ENCODE data around the gene PSEN1.
A peak's percentile ranks its signal among the peaks of the same experiment; 100 is the strongest.

Gene PSEN1

DNA sequence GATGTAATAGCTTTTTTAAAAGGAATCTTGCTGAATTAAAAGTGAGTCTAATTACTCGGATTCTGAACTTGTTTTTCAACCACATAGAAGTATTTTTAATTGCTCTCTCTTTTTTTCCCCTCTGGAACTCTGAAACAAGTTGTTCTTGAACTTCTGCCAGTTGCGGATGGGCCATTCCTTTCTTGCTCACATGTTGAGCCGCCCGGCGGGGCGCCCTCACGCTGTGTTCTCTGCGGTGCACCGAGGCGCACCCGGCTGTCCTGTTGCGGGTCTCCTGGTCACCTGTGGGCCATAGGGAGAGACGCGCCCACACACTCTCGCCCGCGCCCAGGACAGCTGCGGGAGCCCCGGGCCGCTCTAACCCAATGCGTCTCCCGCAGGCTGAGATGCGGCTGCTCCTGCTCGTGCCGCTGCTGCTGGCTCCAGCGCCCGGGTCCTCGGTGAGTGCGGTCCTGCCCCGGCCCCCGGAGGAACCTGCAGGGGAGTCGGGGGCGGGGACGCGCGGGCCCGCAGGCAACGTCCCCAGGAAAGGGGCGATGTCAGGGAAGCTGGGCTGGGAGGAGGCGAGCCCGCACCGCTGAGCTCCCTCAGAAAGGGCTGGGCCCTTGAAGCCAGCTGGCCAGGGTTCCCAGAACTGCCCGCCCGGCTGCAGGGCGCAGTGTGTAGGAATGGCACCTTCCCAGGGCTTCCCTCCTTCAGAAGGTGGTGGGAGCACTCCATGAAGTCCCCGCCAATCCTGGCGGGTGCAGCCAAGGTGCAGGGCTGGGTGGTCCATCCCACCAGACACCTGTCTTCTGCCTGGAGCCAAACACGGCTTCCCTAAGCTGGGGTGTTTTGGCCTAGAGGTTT lies 103.3 kb downstream of the PSEN1 start:
- peak; percentile 60 for DNase-seq (ENCODE audit: low read depth, low spot score)

DNA sequence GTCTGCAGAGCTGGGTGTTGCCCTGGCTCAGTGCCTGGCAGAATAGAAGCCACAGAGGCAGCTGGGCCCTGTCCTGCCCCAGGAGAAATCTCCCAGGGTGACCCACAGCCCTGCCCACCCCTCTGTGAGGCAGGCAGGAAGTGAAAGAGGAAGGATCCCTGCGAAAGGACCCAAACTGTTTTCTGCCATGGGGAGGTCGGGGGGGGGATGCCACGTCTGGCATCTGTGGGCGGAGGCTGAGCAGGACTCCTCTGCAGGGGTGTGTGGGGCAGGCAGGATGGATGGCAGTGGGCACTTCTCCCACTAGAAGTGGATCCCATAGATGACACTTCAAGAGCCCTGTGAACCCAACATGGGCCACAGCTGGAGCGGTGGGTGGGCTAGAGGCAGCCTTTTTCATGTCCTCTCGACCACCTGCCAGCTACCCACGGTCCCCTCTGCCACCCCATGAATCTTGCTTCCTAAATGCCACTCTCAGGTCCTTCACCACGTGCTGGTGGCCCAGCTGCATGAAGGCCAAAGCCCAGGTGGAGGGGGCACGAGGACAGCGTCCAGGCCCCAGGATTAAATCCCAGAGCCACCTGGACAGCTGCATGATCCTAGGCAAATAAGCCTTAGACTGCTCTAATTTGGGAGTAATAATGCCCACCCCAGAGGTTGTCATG lies 104.6 kb downstream of the PSEN1 start:
- DNase-seq (ENCODE audit: low read depth, low spot score) = no peak

DNA sequence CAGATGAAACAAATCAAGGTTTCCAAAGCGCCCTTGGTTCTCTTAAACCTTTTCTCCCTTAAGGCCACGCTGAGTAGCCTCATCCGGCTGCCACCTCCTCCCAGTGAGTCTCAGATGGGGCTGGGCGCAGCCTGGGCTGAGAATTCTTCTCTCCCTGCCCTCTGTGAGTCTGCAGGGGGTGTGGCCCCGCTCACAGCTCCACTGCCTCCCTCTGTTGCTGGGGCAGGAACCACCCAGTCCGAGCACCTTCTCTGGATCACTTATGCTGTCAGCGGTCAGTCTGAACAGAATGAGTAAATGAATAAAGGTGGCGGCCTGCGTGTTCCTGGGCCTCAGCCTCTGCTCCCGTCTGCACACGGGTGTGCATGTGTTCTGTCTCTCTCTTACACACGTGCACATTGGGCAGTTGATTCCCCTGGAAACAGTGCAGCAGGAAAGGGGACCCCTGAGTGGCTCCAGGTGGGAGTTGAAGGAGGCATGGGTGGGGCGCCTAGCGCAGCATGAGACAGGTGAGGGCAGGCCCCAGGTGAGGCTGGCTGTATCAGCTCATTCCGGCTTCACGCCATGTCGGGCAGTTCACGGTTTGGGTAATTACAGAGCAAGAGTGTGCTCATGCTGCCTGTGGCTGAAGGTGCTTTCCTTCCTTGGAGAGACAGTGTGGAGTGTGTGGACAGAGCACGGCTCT lies 105.3 kb downstream of the PSEN1 start:
- DNase-seq (ENCODE audit: low read depth, low spot score) = peak; percentile 56

DNA sequence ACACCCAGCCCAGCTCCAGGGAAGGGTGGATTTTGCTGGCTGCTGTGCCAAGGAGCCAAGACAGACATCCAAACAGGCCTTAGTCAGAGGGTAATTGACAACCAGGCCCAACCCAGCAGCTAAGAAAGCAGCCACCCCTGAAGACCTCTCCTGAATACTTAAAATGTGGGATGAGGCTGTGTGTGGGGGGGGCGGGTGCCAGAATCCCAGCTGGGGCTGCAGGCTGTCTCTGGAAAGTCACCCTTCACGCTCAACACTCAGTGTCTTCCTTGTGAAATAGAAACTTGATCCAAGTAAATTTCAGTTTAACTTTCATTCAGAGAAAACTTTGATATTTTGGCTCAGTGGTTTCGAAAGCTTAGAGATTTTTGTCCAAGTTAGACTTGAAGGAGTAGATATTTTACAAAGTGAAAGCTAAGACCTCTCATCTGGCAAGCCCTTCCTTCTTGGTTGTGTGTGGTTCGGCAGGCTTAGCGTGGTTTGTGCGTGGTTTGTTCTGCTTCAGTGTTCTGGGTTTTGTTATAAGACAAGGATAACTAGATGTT lies 106.1 kb downstream of the PSEN1 start:
- DNase-seq (ENCODE audit: low read depth, low spot score) = no peak

DNA sequence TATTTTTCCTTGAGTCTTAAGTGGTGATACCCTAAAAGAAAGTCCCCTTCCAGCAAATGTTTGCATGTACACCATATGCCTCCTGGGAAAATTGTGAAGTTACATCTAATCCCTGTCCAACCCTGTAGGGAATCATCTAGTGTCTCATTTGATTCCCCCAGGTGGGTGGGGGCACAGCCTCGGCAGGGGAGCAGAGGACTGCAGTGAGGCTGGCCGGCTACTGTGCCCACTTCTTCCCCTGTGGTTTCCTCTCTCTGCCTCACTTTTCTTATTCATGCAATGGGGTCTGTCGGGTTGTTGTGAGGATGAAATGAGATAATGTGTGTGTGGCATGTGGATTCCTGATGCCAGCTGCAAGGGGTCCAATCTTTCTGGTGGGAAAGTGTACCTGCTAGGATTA lies 107.0 kb downstream of the PSEN1 start:
- DNase-seq (ENCODE audit: low read depth, low spot score) = no peak

DNA sequence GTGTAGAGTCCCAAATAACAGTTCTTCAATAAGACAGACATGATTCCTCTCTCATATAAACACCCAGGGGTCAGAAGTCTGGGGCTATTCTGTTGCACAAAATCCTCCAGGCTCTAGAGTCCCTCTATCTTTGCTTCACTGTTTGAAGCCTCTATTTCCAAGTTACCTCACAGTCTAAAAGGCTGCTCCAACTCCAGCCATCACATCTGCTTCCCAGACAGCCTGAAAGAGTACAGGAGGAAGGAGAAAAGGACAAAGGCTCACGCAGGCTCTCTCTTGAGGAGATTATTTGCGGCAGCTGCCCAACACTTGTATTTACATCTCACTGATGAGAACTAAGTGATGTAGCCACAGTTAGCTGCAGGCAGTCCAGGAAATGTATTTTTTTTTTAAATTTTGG lies 107.4 kb downstream of the PSEN1 start:
- DNase-seq (ENCODE audit: low read depth, low spot score) = no peak

DNA sequence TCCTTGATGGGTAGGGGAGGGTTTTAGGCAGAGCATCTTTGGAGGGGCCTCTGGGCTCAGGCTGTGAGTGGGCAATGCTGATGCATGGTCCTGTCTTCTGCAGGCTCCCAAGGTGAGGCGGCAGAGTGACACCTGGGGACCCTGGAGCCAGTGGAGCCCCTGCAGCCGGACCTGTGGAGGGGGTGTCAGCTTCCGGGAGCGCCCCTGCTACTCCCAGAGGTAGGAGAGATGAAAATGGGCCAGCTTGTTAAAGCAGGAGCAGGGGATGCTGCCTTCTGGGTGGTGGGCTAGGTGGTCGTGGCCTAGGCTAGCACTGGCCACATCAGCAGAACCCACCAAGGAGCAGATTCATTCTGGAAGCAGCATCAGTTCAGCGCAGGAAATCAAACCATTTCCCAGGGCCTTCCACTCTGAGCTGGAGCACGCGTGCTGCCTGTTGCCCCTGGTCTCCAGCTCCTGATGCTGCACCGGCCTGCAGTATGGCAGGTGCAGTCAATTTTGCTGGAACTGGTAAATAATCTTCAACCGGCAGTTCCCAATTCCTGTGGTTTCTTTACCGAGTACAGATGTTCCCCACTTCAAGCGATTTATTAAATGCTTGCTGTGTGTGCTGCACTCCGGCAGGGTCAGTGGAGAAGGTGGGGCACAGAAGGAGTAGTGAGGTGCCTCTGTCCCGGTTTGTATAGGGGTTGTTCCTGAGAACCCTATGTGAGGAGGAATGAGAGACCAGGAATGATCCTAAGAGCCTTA lies 108.4 kb downstream of the PSEN1 start:
- DNase-seq (ENCODE audit: low read depth, low spot score) = no peak

DNA sequence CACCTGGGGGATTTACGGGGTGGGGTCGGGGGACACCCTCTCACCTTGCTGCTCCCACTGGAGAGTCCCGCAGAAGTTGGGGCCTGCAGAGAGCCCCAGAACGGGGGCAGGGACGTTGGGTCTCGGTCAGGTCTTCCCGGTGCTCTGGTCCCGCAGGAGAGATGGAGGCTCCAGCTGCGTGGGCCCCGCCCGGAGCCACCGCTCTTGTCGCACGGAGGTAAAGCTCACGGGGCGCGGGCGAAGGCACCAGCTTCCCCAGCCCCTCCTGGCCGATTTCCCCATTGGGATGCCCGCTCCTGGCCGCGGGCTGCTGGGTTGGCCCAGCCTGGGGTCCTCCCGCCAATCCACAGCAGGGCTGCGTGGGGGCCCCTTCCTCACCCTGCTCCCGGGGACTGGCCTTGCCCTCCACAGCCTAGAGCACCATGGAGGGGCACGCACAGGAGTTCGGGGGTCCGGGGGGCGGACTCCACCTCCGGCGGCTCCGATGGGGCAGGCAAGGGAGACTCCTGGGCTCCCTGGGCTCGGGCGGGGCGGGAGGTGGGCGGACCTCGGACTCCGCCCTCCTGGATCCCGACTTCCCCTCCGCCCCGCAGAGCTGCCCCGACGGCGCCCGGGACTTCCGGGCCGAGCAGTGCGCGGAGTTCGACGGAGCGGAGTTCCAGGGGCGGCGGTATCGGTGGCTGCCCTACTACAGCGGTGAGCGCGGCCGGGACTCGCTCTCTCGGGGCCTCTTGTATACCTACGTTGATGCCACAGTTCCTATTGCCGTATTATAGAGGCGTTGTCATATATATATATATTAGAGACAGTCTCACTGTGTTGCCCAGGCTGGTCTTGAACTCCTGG lies 109.4 kb downstream of the PSEN1 start:
- DNase-seq (ENCODE audit: low read depth, low spot score) = peak; percentile 55

DNA sequence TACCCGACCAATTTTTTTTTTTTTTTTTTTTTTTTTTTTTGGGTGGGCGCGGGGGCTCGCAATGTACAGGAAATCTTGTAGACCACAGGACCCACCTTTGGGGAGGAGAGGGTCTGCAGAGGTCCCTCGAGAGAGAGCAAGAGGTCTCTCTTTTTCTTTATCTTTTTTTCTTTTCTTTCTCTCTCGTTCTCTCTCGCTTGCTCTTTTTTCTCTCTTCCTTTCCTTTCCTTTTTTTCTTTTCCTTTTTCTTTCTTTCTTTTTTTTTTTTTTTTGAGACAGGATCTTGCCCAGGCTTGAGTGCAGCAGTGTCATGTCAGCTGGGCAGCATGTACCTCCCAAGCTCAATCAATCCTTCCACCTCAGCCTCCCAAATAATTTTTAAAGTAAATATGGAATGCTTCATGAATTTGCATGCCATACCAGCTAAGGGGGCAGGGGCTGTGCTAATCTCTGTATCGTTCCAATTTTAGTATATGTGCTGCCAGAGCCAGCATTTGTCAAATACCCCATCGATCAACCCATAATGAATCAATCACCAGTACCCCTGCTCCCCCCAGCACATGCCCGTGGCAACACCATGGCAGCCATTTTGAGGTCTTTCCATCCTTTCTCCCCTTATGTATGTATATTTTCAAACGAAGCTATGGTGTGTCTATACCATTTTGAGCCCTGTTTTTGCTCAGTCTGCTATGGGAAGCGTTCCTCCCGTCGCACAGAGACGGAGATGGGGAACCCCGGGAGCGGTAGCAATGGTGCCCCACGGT lies 110.3 kb downstream of the PSEN1 start:
- no peak for DNase-seq (ENCODE audit: low read depth, low spot score)

DNA sequence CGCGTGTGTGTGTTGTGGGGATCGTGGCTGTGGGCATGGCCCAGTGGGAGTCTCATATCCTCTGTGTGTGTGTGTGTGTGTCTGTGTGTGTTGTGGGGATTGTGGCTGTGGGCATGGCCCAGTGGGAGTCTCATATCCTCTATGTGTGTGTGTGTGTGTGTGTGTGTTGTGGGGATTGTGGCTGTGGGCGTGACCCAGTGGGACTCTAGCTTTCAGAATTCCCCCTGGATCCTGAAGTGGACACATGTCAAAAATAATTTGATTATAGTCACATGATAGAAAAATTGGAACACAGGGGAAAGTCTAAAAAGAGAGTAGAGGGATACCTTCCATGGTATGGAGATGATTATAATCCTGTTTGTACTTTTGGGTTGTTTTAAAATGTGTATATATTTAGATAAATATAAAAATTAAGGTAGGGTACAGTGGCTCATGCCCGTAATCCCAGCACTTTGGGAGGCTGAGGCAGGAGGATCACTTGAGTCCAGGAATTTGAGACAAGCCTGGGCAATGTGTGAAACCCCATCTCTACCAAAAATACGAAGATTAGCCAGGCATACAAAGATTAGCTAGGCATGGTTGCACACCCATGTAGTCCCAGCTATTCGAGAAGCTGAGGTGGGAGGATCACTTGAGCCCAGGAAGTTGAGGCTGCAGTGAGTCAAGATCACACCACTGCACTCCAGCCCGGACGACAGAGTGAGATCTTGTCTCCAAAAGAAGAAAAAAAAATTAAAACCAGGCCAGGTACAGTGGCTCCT lies 112.0 kb downstream of the PSEN1 start:
- no peak for DNase-seq (ENCODE audit: low read depth, low spot score)

DNA sequence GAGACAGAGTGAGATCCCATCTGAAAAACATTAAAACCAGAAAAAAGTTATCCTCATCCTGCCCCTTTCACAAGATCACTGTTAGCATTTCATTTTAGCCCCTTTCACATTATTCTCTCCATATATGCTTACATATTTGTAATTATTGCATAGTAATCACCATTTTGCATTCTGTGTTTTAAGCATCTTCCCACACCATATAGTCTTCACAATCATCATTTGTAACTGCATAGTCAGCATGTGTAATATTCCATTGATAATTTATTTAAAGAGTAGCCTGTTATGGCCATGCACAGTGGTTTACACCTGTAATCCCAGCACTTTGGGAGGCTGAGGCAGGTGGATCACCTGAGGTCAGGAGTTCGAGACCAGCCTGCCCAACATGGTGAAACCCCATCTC lies 112.8 kb downstream of the PSEN1 start:
- no peak for DNase-seq (ENCODE audit: low read depth, low spot score)

DNA sequence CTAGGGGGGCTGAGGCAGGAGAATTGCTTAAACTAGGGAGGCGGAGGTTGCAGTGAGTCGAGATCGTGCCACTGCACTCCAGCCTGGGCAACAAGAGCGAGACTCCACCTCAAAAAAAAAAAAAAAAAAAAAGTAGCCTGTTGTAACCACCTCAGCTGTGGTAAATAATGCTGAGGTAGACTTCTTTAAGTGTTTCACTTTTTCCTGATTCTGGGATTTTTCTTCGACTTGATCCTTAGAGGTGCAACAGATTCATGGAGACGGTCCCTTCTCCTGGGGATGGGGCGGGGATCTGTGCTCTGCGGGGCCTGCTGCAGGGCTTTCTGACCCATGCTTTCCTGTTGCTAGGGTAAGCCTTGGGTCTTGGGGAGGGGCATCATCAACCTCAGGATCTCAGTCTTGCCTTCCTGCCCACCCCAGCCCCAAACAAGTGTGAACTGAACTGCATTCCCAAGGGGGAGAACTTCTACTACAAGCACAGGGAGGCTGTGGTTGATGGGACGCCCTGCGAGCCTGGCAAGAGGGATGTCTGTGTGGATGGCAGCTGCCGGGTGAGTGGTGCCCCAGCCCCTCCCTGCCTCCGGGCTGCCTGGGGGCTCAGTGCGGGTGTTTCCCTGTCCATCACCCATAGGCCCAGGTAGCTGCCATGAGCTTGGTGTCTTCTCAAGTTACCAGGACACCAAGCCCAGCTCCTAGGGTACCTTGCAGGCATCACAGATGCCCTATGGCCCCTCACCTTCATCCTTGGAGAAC lies 113.4 kb downstream of the PSEN1 start:
- no peak for DNase-seq (ENCODE audit: low read depth, low spot score)

DNA sequence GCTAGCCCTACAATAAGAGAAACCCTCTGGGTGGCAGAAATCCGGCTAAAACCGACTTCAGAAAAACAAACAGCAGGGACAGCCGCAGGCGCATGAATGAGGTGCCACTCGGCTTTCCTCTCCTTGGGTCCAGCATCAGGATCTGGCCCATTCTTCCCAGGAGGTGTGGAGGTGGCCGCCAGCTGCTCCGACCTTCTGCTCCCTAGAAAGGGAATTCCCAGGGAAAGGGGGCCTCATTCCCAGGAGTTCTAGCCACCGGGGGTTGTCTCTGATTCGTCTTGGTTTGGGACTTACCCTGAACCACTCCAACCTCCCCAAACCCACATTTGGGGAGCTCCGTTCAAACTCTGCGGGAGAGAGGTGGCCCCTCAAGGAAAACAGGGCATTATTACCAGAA lies 114.0 kb downstream of the PSEN1 start:
- no peak for DNase-seq (ENCODE audit: low read depth, low spot score)

DNA sequence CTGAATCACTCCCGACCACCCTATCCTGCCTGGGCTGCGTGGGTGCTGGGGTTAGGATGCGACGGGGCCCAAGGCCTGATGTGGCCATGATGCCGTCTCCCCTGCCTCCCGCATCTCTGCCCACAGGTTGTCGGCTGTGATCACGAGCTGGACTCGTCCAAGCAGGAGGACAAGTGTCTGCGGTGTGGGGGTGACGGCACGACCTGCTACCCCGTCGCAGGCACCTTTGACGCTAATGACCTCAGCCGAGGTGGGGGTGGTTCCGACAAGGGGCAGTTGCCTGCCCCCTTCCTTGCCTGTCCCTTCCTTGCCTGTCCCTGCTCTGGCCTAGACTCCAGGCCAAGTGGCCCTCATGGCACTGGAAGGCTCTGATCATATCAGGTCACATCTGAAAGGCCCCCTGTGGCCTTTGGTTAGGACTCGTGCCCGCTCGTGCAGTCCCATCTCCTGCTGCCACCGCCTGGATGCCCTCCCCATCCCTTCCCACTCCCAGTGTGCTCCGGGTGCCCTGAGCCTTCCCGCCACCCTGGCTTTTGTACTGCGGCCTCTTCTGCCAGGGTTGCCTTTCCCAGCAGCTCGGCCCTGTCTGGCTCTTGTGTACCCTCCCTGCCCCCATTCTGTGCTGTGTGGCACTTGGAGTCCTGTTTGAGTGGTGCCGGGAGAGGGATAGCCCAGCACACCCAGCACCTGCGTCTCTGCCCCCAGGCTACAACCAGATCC lies 114.6 kb downstream of the PSEN1 start:
- DNase-seq (ENCODE audit: low read depth, low spot score) = no peak

DNA sequence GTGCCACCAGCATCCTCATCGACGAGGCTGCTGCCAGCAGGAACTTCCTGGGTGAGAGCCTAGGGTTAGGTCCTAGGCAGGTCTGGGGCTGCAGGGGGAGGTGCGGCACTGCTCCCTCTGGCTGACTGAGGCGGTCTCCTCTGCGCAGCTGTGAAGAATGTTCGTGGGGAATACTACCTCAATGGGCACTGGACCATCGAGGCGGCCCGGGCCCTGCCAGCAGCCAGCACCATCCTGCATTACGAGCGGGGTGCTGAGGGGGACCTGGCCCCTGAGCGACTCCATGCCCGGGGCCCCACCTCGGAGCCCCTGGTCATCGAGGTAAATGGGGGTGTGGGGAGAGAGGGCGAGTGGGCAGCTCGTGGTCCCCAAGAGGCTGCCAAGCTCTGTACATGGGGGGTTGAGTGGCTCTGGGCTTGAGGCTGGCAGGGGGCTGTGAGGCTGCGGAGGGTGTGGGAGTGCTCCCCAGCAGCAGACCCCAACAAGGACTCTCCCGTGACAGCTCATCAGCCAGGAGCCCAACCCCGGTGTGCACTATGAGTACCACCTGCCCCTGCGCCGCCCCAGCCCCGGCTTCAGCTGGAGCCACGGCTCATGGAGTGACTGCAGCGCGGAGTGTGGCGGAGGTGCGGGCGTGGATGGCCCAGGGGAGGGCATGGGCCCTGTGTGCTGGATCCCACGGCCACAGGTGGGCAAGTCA lies 115.4 kb downstream of the PSEN1 start:
- no peak for DNase-seq (ENCODE audit: low read depth, low spot score)

DNA sequence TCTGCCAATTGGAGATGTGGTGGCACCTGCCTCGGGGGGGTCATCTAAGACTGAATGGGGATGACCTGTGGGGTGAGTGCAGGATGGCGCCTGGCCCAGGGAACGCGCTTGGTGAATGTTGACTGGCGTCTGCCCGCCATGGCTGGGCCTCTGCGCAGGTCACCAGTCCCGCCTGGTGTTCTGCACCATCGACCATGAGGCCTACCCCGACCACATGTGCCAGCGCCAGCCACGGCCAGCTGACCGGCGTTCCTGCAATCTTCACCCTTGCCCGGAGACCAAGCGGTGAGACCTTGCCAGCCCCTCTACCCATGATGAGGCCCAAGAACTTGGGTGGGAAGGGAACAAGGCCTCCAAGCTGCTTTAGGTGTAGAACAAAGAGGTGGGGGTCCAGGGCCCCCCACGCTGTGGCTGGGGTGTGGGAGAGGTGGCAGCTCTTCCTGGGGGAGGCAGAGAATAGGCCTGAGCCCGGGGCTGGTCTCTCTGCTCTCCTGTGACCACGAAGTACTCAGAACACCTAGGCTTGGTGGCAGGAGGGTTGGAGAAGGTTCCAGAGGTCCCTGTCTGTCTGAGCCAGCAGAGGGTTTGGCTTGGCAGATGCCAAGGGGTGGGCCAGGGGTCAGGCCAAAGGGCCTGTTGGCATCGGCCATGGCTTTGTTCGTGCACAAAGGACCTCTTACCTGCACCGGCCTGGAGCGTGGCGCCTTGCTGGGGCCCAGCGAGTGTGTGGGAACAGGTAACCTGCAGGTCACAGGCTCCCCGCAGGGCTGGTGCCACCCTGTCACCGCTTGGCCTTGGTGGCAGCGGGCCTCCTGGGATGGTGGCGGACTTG lies 116.4 kb downstream of the PSEN1 start:
- DNase-seq (ENCODE audit: low read depth, low spot score) = no peak

DNA sequence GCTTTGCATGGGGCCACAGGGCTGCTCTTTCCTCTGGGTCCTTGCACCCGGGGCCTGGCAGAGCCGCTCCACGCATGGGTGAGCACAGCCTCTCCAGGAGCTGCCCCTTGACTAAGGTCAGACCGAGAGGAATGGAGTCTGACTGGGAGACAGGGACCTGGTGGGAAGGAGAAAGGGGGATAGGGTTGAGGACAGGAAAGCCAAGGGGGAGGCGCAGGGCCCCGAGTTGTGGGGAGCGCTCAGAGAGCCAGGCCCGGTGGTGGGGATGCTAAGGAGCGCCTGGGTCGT lies 117.0 kb downstream of the PSEN1 start:
- no peak for DNase-seq (ENCODE audit: low read depth, low spot score)

All from ELF-1 (cell line).